GM19099 (cell line): Measurements from ENCODE around the gene IFNL1.

ENCODE experiments used
- POLR2A ChIP-seq: IDR thresholded peaks from 3 replicates; pipeline ENCODE4 v1.6.1; 2011; ENCODE audit warnings: low read depth; ENCODE audit not compliant: insufficient read length; ENCODE audit errors: extremely low read depth

Gene IFNL1

GRCh38 chr19:39334444-39334976 lies 38.3 kb downstream of the IFNL1 start:
- TF ChIP-seq POLR2A, result no peak

- no peak for TF ChIP-seq POLR2A
Measured at GRCh38 chr19:39335168-39335548, 39.0 kb downstream of the IFNL1 start.

GRCh38 chr19:39336483-39336882 lies 40.3 kb downstream of the IFNL1 start:
- TF ChIP-seq POLR2A, result no peak

DNA sequence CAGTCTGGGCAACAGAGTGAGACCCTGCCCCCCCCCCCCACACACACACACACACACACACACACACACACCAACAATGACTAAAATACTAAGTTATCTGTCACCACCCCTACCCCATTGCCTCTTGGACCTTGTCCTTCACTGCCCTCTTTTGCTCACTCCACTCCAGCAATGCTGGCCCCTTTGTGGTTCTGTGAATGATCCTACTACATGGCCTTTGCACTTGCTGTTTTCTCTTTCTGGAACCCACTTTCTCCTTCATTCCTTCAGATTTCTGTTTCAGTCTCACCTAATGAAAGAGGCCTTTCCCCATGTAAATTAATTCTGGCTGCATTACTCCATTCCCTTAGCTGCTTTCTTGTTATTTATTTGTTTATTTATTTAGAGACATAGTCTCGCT lies 43.5 kb downstream of the IFNL1 start:
- TF ChIP-seq POLR2A, result no peak

GRCh38 chr19:39341129-39341718 lies 45.0 kb downstream of the IFNL1 start:
- TF ChIP-seq POLR2A, result no peak

DNA sequence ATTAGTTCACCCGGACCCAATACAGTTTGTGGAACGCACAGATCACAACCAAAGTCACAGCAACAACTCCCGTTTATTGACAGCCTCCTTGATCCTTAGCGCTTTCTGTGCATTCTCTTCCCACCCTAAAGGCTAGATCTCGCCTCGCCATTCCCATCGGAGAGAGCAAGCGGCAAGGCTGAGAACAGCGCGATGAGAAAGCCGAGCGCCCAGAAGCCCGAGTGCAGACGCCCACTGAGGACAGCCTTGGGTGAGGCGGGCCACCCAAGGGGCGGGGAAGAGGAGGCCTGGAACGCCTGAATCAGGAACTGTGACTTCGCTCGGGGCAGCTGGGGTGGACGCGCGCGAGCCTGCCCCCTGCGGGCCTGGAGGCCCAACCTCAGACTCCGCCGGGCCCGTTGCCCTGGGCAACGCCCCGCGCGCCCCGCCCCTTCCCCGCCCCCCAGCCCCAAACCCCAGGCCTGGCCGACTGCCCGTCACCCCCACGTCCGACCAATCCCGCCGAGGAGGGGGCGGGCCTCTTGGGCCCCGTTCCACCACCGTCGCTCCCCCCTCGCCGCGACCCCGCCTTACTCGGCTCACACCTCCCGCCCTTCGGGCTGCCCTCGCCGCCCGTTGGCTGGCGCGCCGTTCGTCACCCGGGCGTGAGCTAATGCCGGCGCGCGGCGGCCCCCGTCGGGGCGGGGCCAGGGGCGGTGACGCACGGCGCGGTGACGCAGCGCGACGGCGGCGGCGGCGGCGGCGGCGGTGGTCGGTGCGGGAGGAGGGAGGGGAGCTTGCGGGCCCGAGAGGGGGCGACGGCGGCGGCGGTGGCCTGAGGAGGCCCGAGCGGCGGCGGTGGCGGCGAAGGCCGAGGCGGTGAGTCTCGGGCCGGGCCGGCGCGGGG lies 45.8 kb downstream of the IFNL1 start, which contains the start of gene SAMD4B:
Gene SAMD4B (plus strand): TSS at position 703 of the 886 bp plus-strand sequence. CDS start 14,473 bp downstream, outside the sequence.
- TF ChIP-seq POLR2A, result peak; percentile 97

DNA sequence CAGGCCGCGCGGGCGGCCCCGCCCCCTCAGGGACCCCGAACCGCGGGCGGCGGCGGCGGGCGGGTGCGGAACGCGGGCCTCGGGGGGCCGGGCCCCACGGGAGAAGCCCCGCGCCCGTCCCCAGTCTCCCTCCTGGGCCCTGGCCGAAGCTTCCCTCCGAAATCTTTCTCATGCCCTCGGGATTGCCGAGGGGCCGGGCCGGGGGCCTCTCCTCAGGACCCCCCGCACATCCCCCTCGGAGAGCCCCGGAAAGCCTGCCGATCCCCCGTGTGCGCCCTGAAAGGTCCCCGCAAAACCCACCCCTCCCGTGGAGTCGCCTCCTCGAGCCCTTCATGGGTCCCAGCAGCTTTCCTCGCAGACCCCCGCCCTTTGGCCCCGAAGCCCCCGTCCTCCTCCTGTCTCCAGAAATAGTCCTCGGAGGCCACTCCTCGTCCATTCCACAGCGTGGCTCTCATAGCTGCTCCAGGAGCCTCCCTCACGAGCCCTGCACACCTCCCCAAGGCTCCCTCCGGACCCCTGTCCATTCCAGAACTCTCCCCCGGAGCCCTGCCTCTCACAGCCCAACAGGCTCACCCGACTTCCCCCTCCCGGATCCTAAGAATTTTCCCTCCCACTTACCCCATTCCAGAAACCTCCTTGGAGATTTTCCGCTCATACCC lies 46.6 kb downstream of the IFNL1 start:
- no peak for TF ChIP-seq POLR2A

DNA sequence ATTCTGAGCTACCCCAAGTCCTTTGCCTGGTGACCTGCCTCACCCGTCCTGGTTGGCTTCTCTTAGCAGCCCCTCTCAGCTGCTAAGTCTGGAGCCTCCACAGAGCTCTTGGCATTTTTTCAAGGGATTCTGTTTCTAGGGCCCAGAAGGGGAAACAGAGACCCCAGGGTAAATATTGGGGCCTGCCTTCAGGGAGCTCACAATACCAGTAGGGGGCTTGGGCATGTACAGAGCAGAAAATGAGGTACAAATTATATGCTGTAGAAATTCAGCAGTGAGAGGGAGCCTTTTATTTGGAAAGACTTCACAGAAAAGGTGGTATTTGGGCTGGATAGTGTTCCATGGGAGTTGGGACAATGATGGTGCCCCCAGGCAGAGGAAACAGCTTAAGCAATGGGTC lies 49.7 kb downstream of the IFNL1 start:
- TF ChIP-seq POLR2A, result no peak

GRCh38 chr19:39347332-39348164 lies 51.3 kb downstream of the IFNL1 start:
- no peak for TF ChIP-seq POLR2A
